Measurements from ENCODE around the gene USP31.
"Not testable (repeated sequence)": the region's sequence is repeated elsewhere in the genome, so short reads cannot be mapped to it uniquely, and the experiment has no call there.

USP31 gene

GRCh38 chr16:23131036-23131435, 18.2 kb downstream of the USP31 start:
- no peak for DNase-seq

DNA sequence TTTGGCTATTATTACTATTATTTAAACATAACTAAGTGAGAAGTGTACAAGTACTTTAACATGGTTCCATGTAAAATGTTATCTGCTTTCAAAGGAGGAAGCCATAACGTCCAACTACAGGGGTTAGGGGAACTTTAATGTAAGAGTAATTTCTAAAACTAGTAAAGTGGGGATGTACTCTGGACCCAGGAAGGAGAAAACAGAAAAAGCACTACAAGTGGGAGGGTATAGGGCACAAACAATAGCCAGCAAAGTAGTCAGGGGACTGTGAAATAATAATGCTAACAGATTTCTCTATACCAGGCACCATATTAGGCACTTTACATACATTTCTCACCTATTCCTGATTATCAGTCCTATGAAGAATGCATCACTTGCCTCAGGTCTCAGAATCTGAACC, 19.6 kb downstream of the USP31 start:
- DNase-seq, result no peak

DNA sequence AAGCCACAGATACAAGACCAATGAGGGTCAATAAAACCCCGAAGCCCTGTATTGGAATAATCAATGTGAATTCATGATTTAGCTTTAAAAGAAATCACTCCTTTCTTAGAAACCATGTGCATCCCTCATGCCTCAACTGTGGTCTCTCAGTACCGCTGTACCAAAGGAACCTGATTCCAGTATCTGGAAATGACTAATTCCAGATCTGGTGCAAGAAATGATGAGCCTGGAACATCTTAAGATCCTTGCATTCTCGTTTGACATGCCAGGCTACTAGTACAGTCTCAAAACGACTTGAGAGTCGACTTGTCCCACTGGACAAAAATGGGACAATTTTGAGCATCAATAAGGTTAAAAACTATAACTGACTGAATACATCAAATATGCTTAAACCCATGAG, 21.2 kb downstream of the USP31 start:
- DNase-seq, result no peak

- no peak for DNase-seq
Observed at GRCh38 chr16:23125277-23125676, 24.0 kb downstream of the USP31 start.

DNA sequence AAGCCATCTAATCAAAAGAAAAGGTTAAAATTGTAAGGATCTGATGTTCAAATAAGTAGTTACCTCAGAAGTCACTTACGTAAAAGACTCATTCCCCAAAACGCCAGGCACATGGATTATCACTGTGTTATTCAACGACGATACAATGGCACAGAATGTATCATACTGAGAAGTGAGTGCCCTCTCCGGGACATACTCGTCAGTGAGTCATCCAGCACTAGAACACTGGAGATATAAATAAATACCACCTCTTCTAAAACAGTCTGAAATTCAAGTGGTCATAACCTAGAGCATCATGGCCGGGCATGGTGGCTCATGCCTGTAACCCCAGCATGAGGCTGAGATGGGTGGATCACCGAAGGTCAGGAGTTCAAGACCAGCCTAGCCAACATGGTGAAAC, 24.9 kb downstream of the USP31 start:
- DNase-seq, result no peak

DNA sequence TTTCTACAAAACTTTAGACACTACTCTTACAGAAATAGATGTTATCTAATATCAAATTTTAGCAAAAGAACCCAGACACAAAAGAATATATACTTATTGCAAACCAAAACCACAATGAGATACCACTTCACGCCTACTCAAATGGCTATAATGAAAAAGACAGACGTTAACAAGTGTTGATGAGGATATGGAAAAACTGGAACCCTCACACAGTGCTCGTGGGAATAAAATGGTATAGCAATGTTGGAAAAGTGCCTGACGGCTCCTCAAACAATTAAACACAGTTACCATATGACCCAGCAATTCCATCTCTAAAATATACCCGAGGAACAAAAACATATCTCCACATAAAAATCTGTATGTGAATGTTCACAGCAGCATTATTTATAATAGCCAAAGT, 27.1 kb downstream of the USP31 start:
- no peak for DNase-seq

- no peak for DNase-seq
Observed at GRCh38 chr16:23121024-23121423, 28.2 kb downstream of the USP31 start.

DNA sequence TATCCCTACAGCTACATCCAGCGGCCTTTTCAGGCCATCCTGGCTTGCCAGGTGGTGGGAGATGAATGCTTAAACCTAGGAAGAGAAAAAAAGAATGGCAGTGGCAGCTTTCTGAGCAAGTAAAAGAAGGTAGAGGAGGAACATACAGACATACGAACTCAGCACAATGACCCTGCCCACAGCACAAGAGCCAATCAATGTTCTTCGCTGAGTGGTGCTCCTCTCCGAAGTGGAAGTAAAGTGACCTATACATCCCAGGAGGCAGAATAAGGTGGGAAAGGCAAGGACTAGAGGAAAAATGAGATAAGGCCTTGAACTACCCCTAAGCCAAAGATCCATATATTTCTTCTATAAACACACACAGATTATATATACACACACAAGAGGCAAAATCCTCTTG, 28.7 kb downstream of the USP31 start:
- no peak for DNase-seq

DNA sequence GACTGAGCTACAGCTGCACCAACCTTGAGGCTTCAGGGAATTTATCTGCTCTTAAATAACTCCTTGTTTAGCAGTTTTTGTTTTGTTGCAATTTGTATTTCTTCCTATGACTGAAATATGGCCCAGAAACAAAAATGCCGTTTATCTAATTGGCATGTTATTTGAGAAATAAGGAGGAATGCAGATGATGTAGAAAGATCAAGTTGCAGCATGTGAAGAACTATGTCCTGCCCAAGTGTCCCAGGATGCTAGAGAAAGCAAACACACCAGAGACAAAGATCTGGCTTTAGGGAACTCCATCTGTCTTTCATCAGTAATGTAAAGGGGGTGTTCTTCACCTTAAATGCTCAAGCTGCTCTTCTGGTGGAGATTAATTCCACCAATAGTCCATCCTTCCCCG, 29.7 kb downstream of the USP31 start:
- DNase-seq, result no peak

GRCh38 chr16:23114131-23114904, 34.9 kb downstream of the USP31 start:
- peak in 2 of 3 experiments; percentile 5 to 66 for DNase-seq

DNA sequence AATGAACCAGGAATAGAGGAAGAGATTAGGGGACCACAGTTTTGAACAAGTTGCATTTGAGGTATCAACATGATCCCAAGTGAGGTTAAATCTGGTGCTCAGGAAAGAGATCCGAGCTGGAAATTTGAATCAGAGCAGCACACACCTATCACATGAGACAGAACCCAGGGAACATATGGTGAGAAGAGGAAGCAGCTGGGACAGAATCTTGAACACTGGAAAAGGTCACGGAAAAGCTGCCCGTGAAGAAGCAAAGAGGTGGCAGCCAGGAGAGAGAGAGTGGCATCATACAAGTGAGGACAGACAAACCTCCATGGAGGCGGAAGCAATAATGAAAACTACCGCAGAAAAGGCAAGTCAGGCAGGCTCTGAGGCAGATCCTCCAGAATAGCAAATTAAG, 36.1 kb downstream of the USP31 start:
- no peak for DNase-seq

DNA sequence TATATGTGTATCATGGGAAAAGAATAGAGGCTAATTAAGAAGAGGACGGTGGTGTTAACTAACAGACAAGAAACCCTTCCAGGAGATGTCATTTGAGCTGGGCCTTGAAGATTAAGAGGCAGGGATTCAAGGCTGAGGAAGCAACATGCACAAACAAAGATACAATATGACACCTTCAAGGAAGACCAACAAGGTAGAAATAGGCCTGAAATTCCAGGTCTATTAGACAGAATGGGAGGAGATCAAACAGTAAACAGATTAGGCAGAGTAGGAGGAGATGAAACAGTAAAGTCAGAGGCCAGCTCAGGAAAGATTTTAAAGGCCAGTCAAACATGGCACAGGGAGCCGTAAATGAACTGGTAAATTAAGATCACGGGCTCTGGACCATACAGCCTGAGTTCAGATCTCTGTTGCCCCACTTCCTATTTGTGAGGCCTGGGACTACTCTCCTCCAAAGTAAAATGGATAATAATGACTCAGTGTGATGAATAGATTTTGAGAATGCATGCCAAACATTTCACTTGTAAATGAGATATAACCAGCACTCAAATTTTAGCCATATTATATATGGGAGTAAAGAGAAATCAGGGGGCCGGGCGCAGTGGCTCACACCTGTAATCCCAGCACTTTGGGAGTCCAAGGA, 38.9 kb downstream of the USP31 start:
- no peak for DNase-seq

DNA sequence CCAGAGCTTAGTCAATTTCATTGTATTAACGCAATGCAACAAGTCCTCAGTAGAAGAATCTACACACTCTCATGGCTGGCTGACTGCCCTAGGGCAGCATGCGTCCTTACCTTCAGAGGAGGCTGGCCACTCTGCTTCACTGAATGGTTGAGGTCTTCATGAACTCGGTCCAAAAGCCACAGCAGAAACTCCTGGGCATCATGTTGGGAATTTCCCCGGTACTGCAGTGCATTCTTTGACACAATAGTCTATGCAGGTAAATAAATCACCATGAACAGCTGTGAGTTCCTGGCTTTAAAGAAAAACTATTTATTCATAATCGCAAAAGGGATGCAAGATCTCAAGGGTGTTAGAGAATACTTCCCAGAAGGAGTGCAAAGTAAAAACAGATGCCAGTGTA, 41.3 kb downstream of the USP31 start:
- DNase-seq, result no peak

- DNase-seq, result peak in 2 of 3 experiments; percentile 15 to 58
Observed at GRCh38 chr16:23107117-23107516, 42.1 kb downstream of the USP31 start.

GRCh38 chr16:23105309-23105708, 43.9 kb downstream of the USP31 start:
- no peak for DNase-seq

- no peak for DNase-seq
Observed at GRCh38 chr16:23104032-23104955, 45.0 kb downstream of the USP31 start.

GRCh38 chr16:23103603-23104002, 45.6 kb downstream of the USP31 start:
- no peak for DNase-seq

GRCh38 chr16:23101012-23101550, 48.2 kb downstream of the USP31 start:
- DNase-seq, result no peak

GRCh38 chr16:23096450-23096849, 52.8 kb downstream of the USP31 start:
- DNase-seq, result not testable (repeated sequence)

DNA sequence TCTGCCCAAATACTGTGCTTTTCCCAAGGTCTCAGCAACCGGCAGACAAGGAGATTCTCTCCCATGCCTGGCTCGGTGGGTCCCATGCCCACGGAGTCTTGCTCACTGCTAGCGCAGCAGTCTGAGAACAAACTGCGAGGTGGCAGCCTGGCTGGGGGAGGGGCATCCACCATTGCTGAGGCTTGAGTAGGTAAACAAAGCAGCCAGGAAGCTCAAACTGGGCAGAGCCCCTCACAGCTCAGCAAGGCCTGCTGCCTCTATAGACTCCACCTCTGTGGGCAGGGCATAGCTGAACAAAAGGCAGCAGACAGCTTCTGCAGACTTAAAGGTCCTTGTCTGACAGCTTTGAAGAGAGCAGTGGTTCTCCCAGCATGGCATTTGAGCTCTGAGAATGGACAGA, 55.1 kb downstream of the USP31 start:
- DNase-seq, result not testable (repeated sequence)

DNA sequence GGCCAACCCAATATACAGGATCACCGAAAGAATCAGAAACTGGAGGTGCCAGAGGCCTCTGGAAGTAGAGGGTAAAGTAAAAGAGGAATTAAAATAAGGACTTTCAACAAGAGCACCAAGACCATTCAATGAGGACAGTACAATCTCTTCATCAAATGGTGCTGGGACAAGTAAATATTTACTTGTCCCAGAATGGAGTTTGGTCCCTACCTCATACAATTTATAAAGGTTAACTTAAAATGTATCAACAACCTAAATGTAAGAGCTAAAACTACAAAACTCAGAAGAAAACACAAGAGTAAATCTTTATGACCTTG, 56.5 kb downstream of the USP31 start:
- DNase-seq, result no peak

- DNase-seq, result no peak
Observed at GRCh38 chr16:23092072-23092800, 57.0 kb downstream of the USP31 start.

- DNase-seq, result no peak
Observed at GRCh38 chr16:23089111-23089510, 60.1 kb downstream of the USP31 start.
